SKM-1 (cell line): Measurements from ENCODE around the gene LAX1.

Experiments
- DNase-seq: peaks from one replicate; lab custom pipeline; 2025; ENCODE audit not compliant: unreplicated experiment; lab: John Stamatoyannopoulos, UW

LAX1 gene

DNA sequence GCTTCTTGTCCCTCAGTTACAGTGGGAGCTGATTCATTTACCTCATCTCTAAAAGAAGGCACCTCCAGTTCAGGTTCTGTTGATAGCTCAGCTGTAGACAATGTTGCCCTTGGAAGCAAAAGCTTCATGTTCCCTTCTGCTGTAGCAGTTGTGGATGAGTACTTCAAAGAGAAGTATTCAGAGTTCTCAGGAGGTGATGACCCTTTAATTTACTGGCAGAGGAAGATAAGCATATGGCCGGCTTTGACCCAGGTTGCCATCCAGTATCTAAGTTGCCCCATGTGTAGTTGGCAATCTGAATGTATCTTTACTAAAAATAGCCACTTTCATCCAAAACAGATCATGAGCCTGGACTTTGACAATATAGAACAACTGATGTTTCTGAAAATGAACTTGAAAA is 35.0 kb downstream of the LAX1 start:
- DNase-seq = no peak

DNA sequence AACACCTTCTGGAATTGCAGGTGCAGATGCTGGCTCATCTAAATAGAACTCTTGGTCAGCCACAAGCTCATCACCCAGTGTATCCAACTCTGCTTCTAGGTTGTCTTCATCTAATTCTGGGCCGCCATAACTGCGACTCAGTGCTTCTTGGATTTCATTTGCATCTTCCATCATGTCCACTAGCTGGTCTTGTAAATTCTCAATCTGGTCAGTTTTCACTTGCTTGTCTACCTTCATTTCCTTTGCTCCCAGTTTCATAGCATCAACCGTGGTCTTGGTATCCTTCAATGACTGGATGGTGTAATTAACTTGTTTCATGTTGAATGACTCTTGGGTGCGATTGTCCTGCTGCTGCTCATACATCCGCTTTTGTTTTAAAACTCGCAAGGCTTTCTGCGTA is 40.7 kb downstream of the LAX1 start:
- no peak for DNase-seq

DNA sequence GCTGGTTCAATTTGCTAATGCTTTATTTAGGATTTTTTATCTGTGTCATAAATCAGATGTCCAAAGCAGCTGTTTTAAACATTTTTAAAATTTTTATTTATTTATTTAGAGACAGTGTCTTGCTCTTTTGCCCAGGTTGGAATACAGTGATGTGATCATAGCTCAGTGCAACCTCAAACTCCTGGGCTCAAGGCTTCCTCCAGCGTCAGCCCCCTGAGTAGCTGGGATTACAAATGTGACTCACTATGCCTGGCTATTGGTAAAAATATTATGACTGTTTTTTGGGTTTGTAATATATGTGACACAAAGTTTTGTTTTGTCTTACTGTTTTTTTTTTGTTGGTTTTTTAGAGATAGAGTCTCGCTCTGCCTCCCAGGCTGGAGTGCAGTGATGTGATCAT is 42.2 kb downstream of the LAX1 start:
- no peak for DNase-seq

DNA sequence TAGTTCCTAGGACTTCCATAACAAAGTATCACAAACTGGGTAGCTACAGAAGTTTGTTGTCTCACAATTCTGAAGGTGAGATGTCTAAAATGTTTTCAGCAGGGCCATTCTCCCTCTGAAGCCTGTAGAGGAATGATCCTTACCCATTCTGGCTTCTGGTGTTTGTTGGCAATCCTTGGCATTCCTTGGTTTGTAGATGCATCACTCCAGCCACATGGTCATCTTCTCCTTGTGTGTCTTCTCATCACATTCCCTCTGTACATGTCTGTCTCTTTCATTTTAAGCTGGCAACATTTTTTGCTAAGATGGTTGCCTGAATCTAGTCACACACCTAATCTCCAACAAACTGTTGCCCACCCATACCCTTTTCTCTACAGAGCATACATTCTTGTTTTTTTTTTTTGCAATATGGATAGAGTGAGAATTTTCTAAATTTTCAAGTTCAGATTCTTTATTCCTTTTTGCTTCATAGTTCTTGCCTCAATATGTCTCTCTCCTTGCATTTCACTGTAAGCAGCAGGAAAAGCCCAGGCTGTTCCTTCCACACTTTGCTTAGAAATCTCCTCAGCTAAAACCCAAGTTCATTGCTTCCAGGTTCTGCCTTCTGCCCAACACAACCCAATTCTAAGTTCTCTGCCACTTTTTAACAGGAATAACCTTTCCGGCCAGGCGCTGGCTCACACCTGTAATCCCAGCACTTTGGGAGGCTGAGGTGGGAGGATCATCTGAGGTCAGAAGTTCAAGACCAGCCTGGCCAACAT is 48.8 kb downstream of the LAX1 start:
- DNase-seq = no peak

DNA sequence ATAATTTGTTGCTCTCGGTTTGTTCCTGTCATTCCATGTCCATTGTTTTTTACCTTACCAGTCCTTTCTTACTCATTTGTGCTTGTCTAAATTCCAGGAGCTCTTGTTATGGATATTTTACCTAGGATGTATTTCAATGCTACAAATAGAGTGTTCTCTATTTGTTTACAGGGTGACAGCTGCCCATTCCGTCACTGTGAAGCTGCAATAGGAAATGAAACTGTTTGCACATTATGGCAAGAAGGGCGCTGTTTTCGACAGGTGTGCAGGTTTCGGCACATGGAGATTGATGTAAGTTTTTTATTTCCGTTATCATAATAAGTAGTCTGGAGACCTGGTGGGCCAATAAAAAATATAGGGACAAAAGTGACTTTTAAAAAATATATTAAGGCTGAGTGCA is 53.4 kb downstream of the LAX1 start:
- no peak for DNase-seq

DNA sequence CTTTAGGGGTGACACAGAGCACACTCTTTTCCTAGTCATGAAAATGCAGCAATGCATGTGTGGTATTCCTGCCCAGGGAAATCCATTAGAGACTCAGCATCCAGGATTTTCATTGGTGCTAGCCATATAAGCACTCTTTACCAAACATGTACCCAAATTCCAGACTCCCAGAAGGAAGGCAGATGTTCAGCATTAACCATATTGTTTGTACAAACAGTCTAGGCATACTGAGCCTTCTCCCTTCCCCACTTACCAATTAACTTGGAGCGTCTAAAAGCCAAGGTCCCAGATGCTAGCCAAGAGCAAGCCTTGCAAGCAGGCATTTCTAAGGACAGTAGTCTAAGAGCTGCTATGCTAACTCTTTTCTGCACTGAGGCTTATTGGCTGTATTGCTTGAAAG is 58.3 kb downstream of the LAX1 start:
- DNase-seq = no peak
